Measurements from ENCODE around the gene TMC2. TPM values are rescaled to one million over a fixed set of nuclear protein-coding genes. Genes with fewer than 3 reads are reported as not detected.
"Not testable (repeated sequence)": the region's sequence is repeated elsewhere in the genome, so short reads cannot be mapped to it uniquely, and the experiment has no call there.

Gene TMC2
- total RNA-seq, 1 experiment from 2014 or later, result not detected

- Histone ChIP-seq H3K4me3 (ENCODE audit: low read depth, low read length, poor library complexity, severe bottlenecking) (peak overlapping the region; percentile 91), H3K4me1 (ENCODE audit: insufficient read depth, low read length, poor library complexity, severe bottlenecking) (peaks cover 2% of the 10 kb centered on the region), H3K27me3 (replicated peaks; ENCODE audit: insufficient read depth, low read depth, low read length, poor library complexity) (no peaks in the 10 kb centered on the region), H3K36me3 (ENCODE audit: insufficient read depth, low read length, poor library complexity, severe bottlenecking) (no peaks in the 10 kb centered on the region), H3K9me3 (ENCODE audit: low read depth, low read length, poor library complexity, severe bottlenecking) (no peaks in the 10 kb centered on the region), H3K27ac (ENCODE audit: low read depth, low read length, poor library complexity, severe bottlenecking) (peak overlapping the region; percentile 97)
- intact Hi-C loops (cut with micrococcal nuclease; ENCODE audit: unreplicated experiment), result loop anchor here (2.0 kb wide), 1 partner anchor 129 kb away; the partner anchor contains the start of gene NOP56
- TSS peak; percentile 32 for BruUV-seq (replicated peaks)
- CTCF ChIA-PET, result interaction anchor here (0.6 to 1.6 kb wide), 8 partner anchors 9 to 666 kb away, joined by 3 to 7 read pairs (median 5); no protein-coding TSS in a partner anchor
- POLR2A ChIA-PET (ENCODE audit: low non-redundant PET), result interaction anchor here (1.0 kb wide), 1 partner anchor 131 kb away, joined by 3 read pairs; no protein-coding TSS in a partner anchor
- DNase-seq (ENCODE audit: low spot score), result peak; percentile 91
- TF ChIP-seq, protein P1, sequence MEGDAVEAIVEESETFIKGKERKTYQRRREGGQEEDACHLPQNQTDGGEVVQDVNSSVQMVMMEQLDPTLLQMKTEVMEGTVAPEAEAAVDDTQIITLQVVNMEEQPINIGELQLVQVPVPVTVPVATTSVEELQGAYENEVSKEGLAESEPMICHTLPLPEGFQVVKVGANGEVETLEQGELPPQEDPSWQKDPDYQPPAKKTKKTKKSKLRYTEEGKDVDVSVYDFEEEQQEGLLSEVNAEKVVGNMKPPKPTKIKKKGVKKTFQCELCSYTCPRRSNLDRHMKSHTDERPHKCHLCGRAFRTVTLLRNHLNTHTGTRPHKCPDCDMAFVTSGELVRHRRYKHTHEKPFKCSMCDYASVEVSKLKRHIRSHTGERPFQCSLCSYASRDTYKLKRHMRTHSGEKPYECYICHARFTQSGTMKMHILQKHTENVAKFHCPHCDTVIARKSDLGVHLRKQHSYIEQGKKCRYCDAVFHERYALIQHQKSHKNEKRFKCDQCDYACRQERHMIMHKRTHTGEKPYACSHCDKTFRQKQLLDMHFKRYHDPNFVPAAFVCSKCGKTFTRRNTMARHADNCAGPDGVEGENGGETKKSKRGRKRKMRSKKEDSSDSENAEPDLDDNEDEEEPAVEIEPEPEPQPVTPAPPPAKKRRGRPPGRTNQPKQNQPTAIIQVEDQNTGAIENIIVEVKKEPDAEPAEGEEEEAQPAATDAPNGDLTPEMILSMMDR (conservative IDR thresholded peaks at IDR 0.05; ENCODE audit: low read depth, low read length), result peak; percentile 97
- no peak for TF ChIP-seq EZH2 (IDR thresholded peaks at IDR 0.05; ENCODE audit: borderline replicate concordance, low read depth, low read length, poor library complexity, severe bottlenecking)
These were observed 12.3 kb upstream of the TMC2 start for GRCh38 chr20:2523919-2524708.

GRCh38 chr20:2524709-2525506 lies 11.5 kb upstream of the TMC2 start:
- ChIA-PET POLR2A (ENCODE audit: low non-redundant PET) (interaction anchor here (1.0 kb wide), 1 partner anchor 130 kb away, joined by 3 read pairs; no protein-coding TSS in a partner anchor), CTCF (interaction anchor here (0.6 to 1.6 kb wide), 8 partner anchors 10 to 659 kb away, joined by 3 to 7 read pairs (median 4); no protein-coding TSS in a partner anchor)
- H3K9me3 ChIP-seq (ENCODE audit: low read depth, low read length, poor library complexity, severe bottlenecking), result no peaks in the 10 kb centered on the region
- peak overlapping the region; percentile 97 for H3K27ac ChIP-seq (ENCODE audit: low read depth, low read length, poor library complexity, severe bottlenecking)
- H3K4me3 ChIP-seq (ENCODE audit: low read depth, low read length, poor library complexity, severe bottlenecking), result peak overlapping the region; percentile 91
- TF ChIP-seq, protein P1 (conservative IDR thresholded peaks at IDR 0.05; ENCODE audit: low read depth, low read length), result no peak
- no peak for TF ChIP-seq EZH2 (IDR thresholded peaks at IDR 0.05; ENCODE audit: borderline replicate concordance, low read depth, low read length, poor library complexity, severe bottlenecking)
- H3K4me1 ChIP-seq (ENCODE audit: insufficient read depth, low read length, poor library complexity, severe bottlenecking), result peaks cover 2% of the 10 kb centered on the region
- intact Hi-C loops (cut with micrococcal nuclease; ENCODE audit: unreplicated experiment), result loop anchor here (2.0 kb wide), 1 partner anchor 128 kb away; the partner anchor contains the start of gene NOP56
- peak; percentile 78 for DNase-seq (ENCODE audit: low spot score)
- TSS peak; percentile 78 for BruUV-seq (replicated peaks)
- H3K36me3 ChIP-seq (ENCODE audit: insufficient read depth, low read length, poor library complexity, severe bottlenecking), result no peaks in the 10 kb centered on the region
- no peaks in the 10 kb centered on the region for H3K27me3 ChIP-seq (replicated peaks; ENCODE audit: insufficient read depth, low read depth, low read length, poor library complexity)

DNA sequence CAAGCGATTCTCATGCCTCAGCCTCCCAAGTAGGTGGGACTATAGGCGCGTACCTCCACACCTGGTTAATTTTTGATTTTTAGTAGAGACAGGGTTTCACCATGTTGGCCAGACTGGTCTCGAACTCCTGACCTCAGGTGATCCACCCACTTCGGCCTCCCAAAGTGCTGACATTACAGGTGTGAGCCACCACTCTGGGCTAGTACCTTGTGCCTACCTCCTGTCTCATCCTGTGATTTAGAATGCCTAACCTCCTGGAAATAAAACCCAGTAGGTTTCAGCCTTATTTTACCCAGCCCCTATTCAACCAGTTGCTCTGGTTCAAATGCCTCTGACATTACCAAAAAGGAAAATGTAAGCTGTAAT lies 10.2 kb upstream of the TMC2 start:
- H3K36me3 ChIP-seq (ENCODE audit: insufficient read depth, low read length, poor library complexity, severe bottlenecking); H3K9me3 ChIP-seq (ENCODE audit: low read depth, low read length, poor library complexity, severe bottlenecking); H3K27ac ChIP-seq (ENCODE audit: low read depth, low read length, poor library complexity, severe bottlenecking); BruUV-seq (replicated peaks); H3K4me1 ChIP-seq (ENCODE audit: insufficient read depth, low read length, poor library complexity, severe bottlenecking); intact Hi-C loops (cut with micrococcal nuclease; ENCODE audit: unreplicated experiment); DNase-seq (ENCODE audit: low spot score); H3K4me3 ChIP-seq (ENCODE audit: low read depth, low read length, poor library complexity, severe bottlenecking); POLR2A ChIA-PET (ENCODE audit: low non-redundant PET); H3K27me3 ChIP-seq (replicated peaks; ENCODE audit: insufficient read depth, low read depth, low read length, poor library complexity): not testable (repeated sequence)
- CTCF ChIA-PET, result interaction anchor here (0.7 kb wide), 1 partner anchor 169 kb away, joined by 5 read pairs; no protein-coding TSS in a partner anchor

Data from A673 (cell line).